ENCODE data around the gene MAS1. TPM values are rescaled to one million over a fixed set of nuclear protein-coding genes. Genes with fewer than 3 reads are reported as not detected.

MAS1 gene
- total and polyA plus RNA-seq, 2 donors (not counting 3 experiments of a cell fraction or from before 2014, with no cell fraction given) = not detected

DNA sequence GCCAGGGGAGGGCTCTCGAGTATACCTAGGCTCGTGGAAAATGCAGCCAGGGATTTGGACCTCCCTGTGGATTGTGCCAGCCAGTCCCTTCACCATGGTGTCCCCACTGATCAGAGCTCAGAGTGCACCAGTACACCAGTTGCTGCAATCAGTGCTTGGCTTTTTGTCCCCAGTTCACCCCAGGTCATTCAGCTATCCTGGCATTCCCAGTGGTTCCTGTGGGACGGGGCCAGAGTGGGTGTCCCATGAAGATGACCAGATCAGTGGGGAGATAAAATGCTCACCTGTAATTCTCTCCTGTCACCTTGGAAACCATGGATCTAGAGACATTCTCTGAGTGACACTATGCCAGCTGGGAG is 23.8 kb downstream of the MAS1 start:
- no peak overlapping the region for H2AFZ ChIP-seq (ENCODE audit: low read depth, low read length)
- no peaks in the 10 kb centered on the region for H3K4me1 ChIP-seq (ENCODE audit: control insufficient read depth, extremely low read depth, insufficient read depth, low read length)
- POLR2A ChIA-PET = no interaction called here
- DNase-seq (ENCODE audit: low read depth, low spot score) (no peak), FAIRE-seq (no peak)
- no peak overlapping the region for H3K9ac ChIP-seq (replicated peaks; ENCODE audit: extremely low read depth, insufficient read depth, low read length)
- TF ChIP-seq JUN (IDR thresholded peaks at IDR 0.05; ENCODE audit: borderline replicate concordance, insufficient read depth, insufficient read length, low read depth) (no peak), GATA2 (IDR thresholded peaks at IDR 0.05; ENCODE audit: insufficient read depth, insufficient read length, low read depth, low read length) (no peak), FOS (IDR thresholded peaks at IDR 0.05; ENCODE audit: borderline replicate concordance, insufficient read depth, low read length) (no peak), MYC (IDR thresholded peaks at IDR 0.05; ENCODE audit: low read depth, low read length) (no peak), POLR2AphosphoS5 (IDR thresholded peaks at IDR 0.05; ENCODE audit: insufficient read depth, low read depth, low read length) (no peak)
- TF ChIP-seq, protein P1, sequence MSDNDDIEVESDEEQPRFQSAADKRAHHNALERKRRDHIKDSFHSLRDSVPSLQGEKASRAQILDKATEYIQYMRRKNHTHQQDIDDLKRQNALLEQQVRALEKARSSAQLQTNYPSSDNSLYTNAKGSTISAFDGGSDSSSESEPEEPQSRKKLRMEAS (IDR thresholded peaks at IDR 0.05; ENCODE audit: insufficient read depth, insufficient read length) = no peak
- TF ChIP-seq, protein P2, sequence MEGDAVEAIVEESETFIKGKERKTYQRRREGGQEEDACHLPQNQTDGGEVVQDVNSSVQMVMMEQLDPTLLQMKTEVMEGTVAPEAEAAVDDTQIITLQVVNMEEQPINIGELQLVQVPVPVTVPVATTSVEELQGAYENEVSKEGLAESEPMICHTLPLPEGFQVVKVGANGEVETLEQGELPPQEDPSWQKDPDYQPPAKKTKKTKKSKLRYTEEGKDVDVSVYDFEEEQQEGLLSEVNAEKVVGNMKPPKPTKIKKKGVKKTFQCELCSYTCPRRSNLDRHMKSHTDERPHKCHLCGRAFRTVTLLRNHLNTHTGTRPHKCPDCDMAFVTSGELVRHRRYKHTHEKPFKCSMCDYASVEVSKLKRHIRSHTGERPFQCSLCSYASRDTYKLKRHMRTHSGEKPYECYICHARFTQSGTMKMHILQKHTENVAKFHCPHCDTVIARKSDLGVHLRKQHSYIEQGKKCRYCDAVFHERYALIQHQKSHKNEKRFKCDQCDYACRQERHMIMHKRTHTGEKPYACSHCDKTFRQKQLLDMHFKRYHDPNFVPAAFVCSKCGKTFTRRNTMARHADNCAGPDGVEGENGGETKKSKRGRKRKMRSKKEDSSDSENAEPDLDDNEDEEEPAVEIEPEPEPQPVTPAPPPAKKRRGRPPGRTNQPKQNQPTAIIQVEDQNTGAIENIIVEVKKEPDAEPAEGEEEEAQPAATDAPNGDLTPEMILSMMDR (IDR thresholded peaks at IDR 0.05; ENCODE audit: extremely low read depth in 1 of 2, insufficient read depth in 1 of 2, low read depth in 1 of 2, low read length in 2 of 2) = no peak
- intact Hi-C loops (cut with micrococcal nuclease) (loop anchor here (5.0 kb wide), 1 partner anchor 702 kb away; no protein-coding TSS in a partner anchor), dilution Hi-C loops (cut with MboI; ENCODE audit: extremely low pct_ligation_motif_present, low sequenced_read_pairs) (no loop called here)
- H4K20me1 ChIP-seq (replicated peaks; ENCODE audit: control insufficient read depth, extremely low read depth, insufficient read depth, low read length) = no peaks in the 10 kb centered on the region
- CTCF ChIA-PET = no interaction called here
- no TSS peak for BruUV-seq (replicated peaks)
- no peaks in the 10 kb centered on the region for H3K27me3 ChIP-seq (ENCODE audit: control insufficient read depth in 2 of 2, insufficient read depth in 2 of 2, low read length in 2 of 2)
- H3K27ac ChIP-seq (ENCODE audit: insufficient read depth, low read depth, low read length) = no peak overlapping the region
- no peaks in the 10 kb centered on the region for H3K79me2 ChIP-seq (ENCODE audit: control insufficient read depth, insufficient read depth, low read length)
- no peak overlapping the region for H3K4me2 ChIP-seq (ENCODE audit: insufficient read depth, low read length)
- no peaks in the 10 kb centered on the region for H3K36me3 ChIP-seq (ENCODE audit: control insufficient read depth in 2 of 2, extremely low read depth in 1 of 2, insufficient read depth in 2 of 2, low read length in 2 of 2)
- H3K4me3 ChIP-seq (replicated peaks in 1 of 3; ENCODE audit: insufficient read depth in 1 of 3, low read depth in 1 of 3, low read length in 3 of 3) = no peak overlapping the region
- no peaks in the 10 kb centered on the region for H3K9me3 ChIP-seq (replicated peaks; ENCODE audit: control insufficient read depth, insufficient read depth, low read length)
- H3K9me1 ChIP-seq (replicated peaks; ENCODE audit: control insufficient read depth, extremely low read depth, insufficient read depth, low read length) = no peaks in the 10 kb centered on the region
